ENCODE results near the gene CYP2S1.

- TF ChIP-seq, protein P1, sequence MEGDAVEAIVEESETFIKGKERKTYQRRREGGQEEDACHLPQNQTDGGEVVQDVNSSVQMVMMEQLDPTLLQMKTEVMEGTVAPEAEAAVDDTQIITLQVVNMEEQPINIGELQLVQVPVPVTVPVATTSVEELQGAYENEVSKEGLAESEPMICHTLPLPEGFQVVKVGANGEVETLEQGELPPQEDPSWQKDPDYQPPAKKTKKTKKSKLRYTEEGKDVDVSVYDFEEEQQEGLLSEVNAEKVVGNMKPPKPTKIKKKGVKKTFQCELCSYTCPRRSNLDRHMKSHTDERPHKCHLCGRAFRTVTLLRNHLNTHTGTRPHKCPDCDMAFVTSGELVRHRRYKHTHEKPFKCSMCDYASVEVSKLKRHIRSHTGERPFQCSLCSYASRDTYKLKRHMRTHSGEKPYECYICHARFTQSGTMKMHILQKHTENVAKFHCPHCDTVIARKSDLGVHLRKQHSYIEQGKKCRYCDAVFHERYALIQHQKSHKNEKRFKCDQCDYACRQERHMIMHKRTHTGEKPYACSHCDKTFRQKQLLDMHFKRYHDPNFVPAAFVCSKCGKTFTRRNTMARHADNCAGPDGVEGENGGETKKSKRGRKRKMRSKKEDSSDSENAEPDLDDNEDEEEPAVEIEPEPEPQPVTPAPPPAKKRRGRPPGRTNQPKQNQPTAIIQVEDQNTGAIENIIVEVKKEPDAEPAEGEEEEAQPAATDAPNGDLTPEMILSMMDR (conservative IDR thresholded peaks at IDR 0.05; ENCODE audit: low read depth, low read length), result no peak
- no peak for TF ChIP-seq SMC3 (IDR thresholded peaks at IDR 0.05; ENCODE audit: low read depth, low read length)
These were observed 46.3 kb downstream of the CYP2S1 start for GRCh38 chr19:41239363-41239762.
